SH-SY5Y (cell line): Measurements from ENCODE around the gene ACER3.

Source experiments
- GATA2 ChIP-seq: IDR thresholded peaks from 2 replicates; pipeline ENCODE4 v1.6.1; 2011; ENCODE audit warnings: mild to moderate bottlenecking, low read depth, low read length
- GATA3 ChIP-seq: IDR thresholded peaks from 2 replicates; pipeline ENCODE4 v1.6.1; 2011; ENCODE audit warnings: low read depth, mild to moderate bottlenecking, low read length, moderate library complexity

- TF ChIP-seq GATA2 (no peak), GATA3 (no peak)
Observed at GRCh38 chr11:77026743-77027142, 166.0 kb downstream of the ACER3 start.
